CD8-positive, alpha-beta memory T cell (primary cell): ENCODE data around the gene FNBP1. TPM values are rescaled to one million over a fixed set of nuclear protein-coding genes. Genes with fewer than 3 reads are reported as not detected.
"Not testable (repeated sequence)": the region's sequence is repeated elsewhere in the genome, so short reads cannot be mapped to it uniquely, and the experiment has no call there.

Source experiments
- CTCF ChIA-PET: fragments of 350-600 bp; sonication (Branson Sonifier 250); formaldehyde crosslinking; loops from one replicate; lab custom pipeline; 2021; ENCODE audit warnings: antibody characterized with exemption; lab: Charles Lee
- POLR2A ChIA-PET: fragments of 350-600 bp; sonication (Branson Sonifier 250); formaldehyde crosslinking; loops from one replicate; lab custom pipeline; 2021; ENCODE audit warnings: antibody characterized with exemption; lab: Charles Lee
- DNase-seq, 5 donors: peaks; one replicate each; pipeline versions ENCODE4 v3.0.0 to v3.0.0-alpha.2; 2020 to 2022; ENCODE audit warnings: mixed read lengths in 1 of 5
- H3K27ac ChIP-seq: one replicate; pipeline ENCODE4 v1.7.0; 2013; ENCODE audit warnings: low read depth, mild to moderate bottlenecking, low read length, moderate library complexity
- H3K27me3 ChIP-seq: 2 replicates; pipeline ENCODE4 v1.7.0; 2013; ENCODE audit warnings: low read length, mild to moderate bottlenecking; ENCODE audit not compliant: insufficient read depth, poor library complexity, severe bottlenecking
- H3K36me3 ChIP-seq: 2 replicates; pipeline ENCODE4 v1.7.0; 2013; ENCODE audit warnings: mild to moderate bottlenecking, low read length, moderate library complexity; ENCODE audit not compliant: insufficient read depth
- H3K4me1 ChIP-seq: 2 replicates; pipeline ENCODE4 v1.7.0; 2013; ENCODE audit warnings: mild to moderate bottlenecking, low read length, moderate library complexity; ENCODE audit not compliant: insufficient read depth
- H3K4me3 ChIP-seq: 2 replicates; pipeline ENCODE4 v1.7.0; 2013; ENCODE audit warnings: mild to moderate bottlenecking, low read length
- H3K9me3 ChIP-seq: 2 replicates; pipeline ENCODE4 v1.7.0; 2013; ENCODE audit warnings: mild to moderate bottlenecking, low read length
- H3K27ac Mint-ChIP-seq, 8 donors: one replicate each; pipeline ENCODE4 v1.8.0; 2020 to 2021; ENCODE audit warnings: mixed read lengths in 8 of 8, mild to moderate bottlenecking in 6 of 8, inconsistent platforms in 3 of 8, moderate library complexity in 3 of 8
- H3K27me3 Mint-ChIP-seq, 2 donors: one replicate each; pipeline ENCODE4 v1.8.0; 2020 to 2021; ENCODE audit warnings: mixed read lengths in 2 of 2, mild to moderate bottlenecking in 1 of 2, moderate library complexity in 1 of 2
- H3K36me3 Mint-ChIP-seq, 3 donors: one replicate each; pipeline ENCODE4 v1.8.0; 2020 to 2021; ENCODE audit warnings: mixed read lengths in 3 of 3, inconsistent platforms in 1 of 3, mild to moderate bottlenecking in 1 of 3
- H3K4me1 Mint-ChIP-seq, 3 donors: one replicate each; pipeline ENCODE4 v1.8.0; 2020 to 2021; ENCODE audit warnings: mixed read lengths in 3 of 3, inconsistent platforms in 1 of 3, mild to moderate bottlenecking in 1 of 3
- H3K4me3 Mint-ChIP-seq, 7 donors: one replicate each; pipeline ENCODE4 v1.8.0; 2020 to 2021; ENCODE audit warnings: mixed read lengths in 7 of 7, mild to moderate bottlenecking in 6 of 7, moderate library complexity in 4 of 7, inconsistent platforms in 2 of 7
- H3K9me3 Mint-ChIP-seq, 5 donors: one replicate each; pipeline ENCODE4 v1.8.0; 2020 to 2022; ENCODE audit warnings: mixed read lengths in 5 of 5, mild to moderate bottlenecking in 3 of 5, moderate library complexity in 2 of 5, inconsistent platforms in 1 of 5
- polyA plus RNA-seq: library from polyadenylated mRNA; unstranded; fragments of 300-500 nt; fragmentation: Illumina TruSeq; gene quantifications from one replicate; pipeline ENCODE4 v1.2.3, GENCODE V29; 2021
- total RNA-seq, 2 experiments: library from RNA; stranded (reverse); gene quantifications; one replicate each; pipeline ENCODE4 v1.2.3, GENCODE V29; 2021

Gene FNBP1
- total and polyA plus RNA-seq, 3 experiments from 2014 or later = 176 to 230 (median 226) TPM

GRCh38 chr9:129998491-129999140 lies 44.4 kb downstream of the FNBP1 start:
- ChIA-PET POLR2A (interaction anchor here (0.7 kb wide), 1 partner anchor 60 kb away, joined by 3 read pairs; no protein-coding TSS in a partner anchor), CTCF (interaction anchor here (0.8 to 1.4 kb wide), 4 partner anchors 34 to 113 kb away, joined by 3 to 4 read pairs (median 3); partner anchors contain the start of gene FNBP1)
- H3K4me3 Mint-ChIP-seq = peak overlapping the region; percentile 0 to 69 (median 47)
- Histone ChIP-seq H3K4me3 (no peak overlapping the region), H3K9me3 (no peaks in the 10 kb centered on the region), H3K4me1 (peaks cover 71% of the 10 kb centered on the region), H3K27me3 (no peaks in the 10 kb centered on the region), H3K27ac (no peak overlapping the region), H3K36me3 (peaks cover 5% of the 10 kb centered on the region)
- peaks cover 72 to 88% (median 81%) of the 10 kb centered on the region in 3 donors for H3K4me1 Mint-ChIP-seq
- H3K36me3 Mint-ChIP-seq = peaks cover 4 to 55% (median 16%) of the 10 kb centered on the region in 3 donors
- no peaks in the 10 kb centered on the region for H3K9me3 Mint-ChIP-seq
- no peak for DNase-seq
- H3K27ac Mint-ChIP-seq = peak overlapping the region; percentile 71 to 98 (median 90)
- H3K27me3 Mint-ChIP-seq = no peaks in the 10 kb centered on the region

DNA sequence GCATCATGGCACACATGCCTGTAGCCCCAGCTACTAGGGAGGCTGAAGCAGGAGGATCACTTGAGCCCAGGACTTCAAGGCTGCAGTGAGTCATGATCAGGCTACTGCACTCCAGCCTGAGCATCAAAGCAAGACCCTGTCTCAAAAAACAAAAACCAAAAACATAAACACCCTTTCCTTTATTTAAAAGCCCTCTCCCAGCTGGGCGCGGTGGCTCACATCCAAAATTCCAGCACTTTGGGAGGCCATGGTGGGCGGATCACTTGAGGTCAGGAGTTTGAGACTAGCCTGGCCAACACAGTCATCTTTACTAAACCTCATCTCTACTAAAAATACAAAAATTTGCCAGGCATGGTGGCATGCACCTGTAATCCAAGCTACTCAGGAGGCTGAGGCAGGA lies 45.3 kb downstream of the FNBP1 start:
- not testable (repeated sequence) for H3K9me3 ChIP-seq, DNase-seq, H3K9me3 Mint-ChIP-seq, H3K27me3 Mint-ChIP-seq, H3K27ac ChIP-seq, H3K4me3 ChIP-seq, H3K36me3 ChIP-seq, H3K27me3 ChIP-seq
- Mint-ChIP-seq H3K4me1 (peaks cover 64 to 83% (median 73%) of the 10 kb centered on the region in 3 donors), H3K27ac (peak overlapping the region in 5 of 8 donors; percentile 36 to 95 (median 92)), H3K36me3 (peaks cover 4 to 49% (median 14%) of the 10 kb centered on the region in 3 donors), H3K4me3 (peak overlapping the region in 1 of 7 donors; percentile 69)
- ChIA-PET POLR2A (interaction anchor here (1.2 kb wide), 1 partner anchor 10 kb away, joined by 10 read pairs; no protein-coding TSS in a partner anchor), CTCF (interaction anchor here (0.8 to 1.4 kb wide), 3 partner anchors 16 to 112 kb away, joined by 3 read pairs; no protein-coding TSS in a partner anchor)
- peaks cover 65% of the 10 kb centered on the region for H3K4me1 ChIP-seq

DNA sequence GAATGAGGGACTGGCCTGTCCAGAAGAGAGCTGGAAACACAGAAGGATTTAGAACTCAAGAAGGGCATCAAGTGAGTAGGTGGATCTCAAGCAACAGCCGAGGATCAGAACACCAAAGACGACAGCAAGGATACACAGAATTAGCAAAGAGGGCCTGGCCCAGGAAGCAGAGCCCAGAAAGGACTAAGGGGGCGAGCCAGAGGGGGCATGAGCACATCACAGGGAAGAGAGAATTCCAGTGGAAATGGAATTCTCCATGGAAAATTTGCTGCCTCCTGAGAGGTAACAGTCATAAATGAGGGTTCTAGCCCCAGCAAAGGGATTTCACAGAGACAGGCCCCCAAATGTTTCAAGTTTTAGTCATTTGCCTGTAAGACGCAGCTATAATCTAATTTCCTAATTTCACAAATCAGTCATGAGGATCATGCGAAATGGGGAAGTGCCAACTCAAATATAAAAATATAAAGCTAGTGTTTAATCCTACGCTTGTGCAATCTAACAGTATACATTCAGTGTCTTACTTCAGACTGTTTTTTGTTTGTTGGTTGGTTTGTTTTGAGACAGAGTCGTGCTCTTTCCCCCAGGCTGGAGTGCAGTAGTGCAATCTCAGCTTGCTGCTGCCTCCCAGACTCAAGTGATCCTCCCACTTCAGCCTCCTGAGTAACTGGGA lies 46.7 kb downstream of the FNBP1 start:
- no peaks in the 10 kb centered on the region for H3K27me3 Mint-ChIP-seq
- H3K36me3 Mint-ChIP-seq = peaks cover 4 to 52% (median 8%) of the 10 kb centered on the region in 3 donors

GRCh38 chr9:129995409-129996160 lies 47.4 kb downstream of the FNBP1 start:
- Histone ChIP-seq H3K36me3 (peaks cover 5% of the 10 kb centered on the region), H3K27ac (peak overlapping the region; percentile 47), H3K4me3 (no peak overlapping the region), H3K4me1 (peaks cover 76% of the 10 kb centered on the region), H3K27me3 (no peaks in the 10 kb centered on the region), H3K9me3 (no peaks in the 10 kb centered on the region)
- peaks cover 63 to 81% (median 75%) of the 10 kb centered on the region in 3 donors for H3K4me1 Mint-ChIP-seq
- H3K27me3 Mint-ChIP-seq = no peaks in the 10 kb centered on the region
- ChIA-PET CTCF (interaction anchor here (1.2 to 2.8 kb wide), 3 partner anchors 43 to 110 kb away, joined by 3 to 11 read pairs (median 3); no protein-coding TSS in a partner anchor), POLR2A (interaction anchor here (0.5 to 1.3 kb wide), 7 partner anchors 10 to 965 kb away, joined by 3 to 6 read pairs (median 3); no protein-coding TSS in a partner anchor)
- peaks cover 10 to 49% (median 11%) of the 10 kb centered on the region in 3 donors for H3K36me3 Mint-ChIP-seq
- H3K27ac Mint-ChIP-seq = peak overlapping the region; percentile 84 to 98 (median 92)
- H3K9me3 Mint-ChIP-seq = no peaks in the 10 kb centered on the region
- DNase-seq = no peak
- H3K4me3 Mint-ChIP-seq = peak overlapping the region; percentile 28 to 80 (median 70)

More for the DNA sequence above, 46.7 kb downstream of the FNBP1 start:
- ChIA-PET POLR2A (interaction anchor here (0.5 to 1.3 kb wide), 8 partner anchors 9 to 966 kb away, joined by 3 to 10 read pairs (median 4); no protein-coding TSS in a partner anchor), CTCF (interaction anchor here (0.6 to 2.8 kb wide), 5 partner anchors 17 to 211 kb away, joined by 3 to 11 read pairs (median 3); no protein-coding TSS in a partner anchor)
- peaks cover 65 to 81% (median 75%) of the 10 kb centered on the region in 3 donors for H3K4me1 Mint-ChIP-seq
- H3K27ac Mint-ChIP-seq = peak overlapping the region; percentile 84 to 98 (median 92)
- Histone ChIP-seq H3K9me3 (no peaks in the 10 kb centered on the region), H3K36me3 (peaks cover 5% of the 10 kb centered on the region), H3K4me3 (no peak overlapping the region), H3K27me3 (no peaks in the 10 kb centered on the region), H3K27ac (peak overlapping the region; percentile 47), H3K4me1 (peaks cover 74% of the 10 kb centered on the region)
- no peaks in the 10 kb centered on the region for H3K9me3 Mint-ChIP-seq
- H3K4me3 Mint-ChIP-seq = peak overlapping the region; percentile 28 to 80 (median 70)
- no peak for DNase-seq

DNA sequence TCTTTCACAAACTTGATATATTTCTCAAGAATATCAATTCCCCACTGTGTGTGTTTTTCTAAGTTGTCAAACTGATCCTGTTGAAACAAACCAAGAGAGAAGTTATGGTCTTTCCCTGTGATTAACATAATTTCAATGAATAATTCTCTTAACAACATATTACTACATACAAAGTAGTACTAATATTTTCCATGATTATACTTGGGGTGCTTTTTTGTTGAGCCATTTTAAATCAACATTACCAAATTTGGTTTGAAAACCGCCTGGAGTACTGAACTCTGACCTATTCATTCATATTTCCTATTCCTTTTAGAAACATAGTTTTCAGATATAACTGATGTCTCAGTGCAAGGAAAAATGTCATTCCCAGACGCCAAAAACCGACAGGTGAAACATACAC lies 48.1 kb downstream of the FNBP1 start:
- DNase-seq = no peak
- ChIA-PET CTCF (interaction anchor here (1.2 to 2.8 kb wide), 3 partner anchors 44 to 109 kb away, joined by 3 to 11 read pairs (median 3); no protein-coding TSS in a partner anchor), POLR2A (interaction anchor here (0.9 kb wide), 1 partner anchor 38 kb away, joined by 3 read pairs; no protein-coding TSS in a partner anchor)
- Histone ChIP-seq H3K36me3 (peaks cover 5% of the 10 kb centered on the region), H3K27ac (no peak overlapping the region), H3K4me3 (no peak overlapping the region), H3K9me3 (no peaks in the 10 kb centered on the region), H3K27me3 (no peaks in the 10 kb centered on the region), H3K4me1 (peaks cover 76% of the 10 kb centered on the region)
- H3K9me3 Mint-ChIP-seq = no peaks in the 10 kb centered on the region
- peaks cover 13 to 48% (median 14%) of the 10 kb centered on the region in 3 donors for H3K36me3 Mint-ChIP-seq
- peak overlapping the region; percentile 28 to 80 (median 70) for H3K4me3 Mint-ChIP-seq
- H3K27ac Mint-ChIP-seq = peak overlapping the region; percentile 0 to 98 (median 92)
- no peaks in the 10 kb centered on the region for H3K27me3 Mint-ChIP-seq
- peaks cover 63 to 81% (median 75%) of the 10 kb centered on the region in 3 donors for H3K4me1 Mint-ChIP-seq

DNA sequence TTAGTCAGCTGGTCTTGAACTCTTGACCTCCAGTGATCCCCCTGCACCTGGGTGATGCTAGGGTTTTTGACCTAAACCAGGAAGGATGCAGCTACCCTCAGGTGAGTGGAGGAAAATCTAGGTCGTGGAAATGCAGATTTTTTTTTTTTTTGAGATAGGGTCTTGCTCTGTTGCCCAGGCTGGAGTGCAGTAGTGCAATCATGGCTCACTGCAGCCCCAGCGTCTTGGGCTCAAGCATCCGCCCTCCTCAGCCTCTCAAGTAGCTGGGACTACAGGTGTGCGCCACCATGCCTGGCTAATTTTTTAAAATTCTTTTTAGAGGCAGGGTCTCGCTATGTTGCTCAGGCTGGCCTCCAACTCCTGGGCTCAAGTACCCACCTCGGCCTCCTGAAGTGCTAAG lies 51.9 kb downstream of the FNBP1 start:
- H3K27ac Mint-ChIP-seq = peak overlapping the region; percentile 88 to 97 (median 94)
- not testable (repeated sequence) for H3K27ac ChIP-seq, H3K9me3 ChIP-seq, H3K27me3 ChIP-seq, H3K9me3 Mint-ChIP-seq, H3K36me3 ChIP-seq, H3K4me3 ChIP-seq, DNase-seq, H3K27me3 Mint-ChIP-seq
- peaks cover 66% of the 10 kb centered on the region for H3K4me1 ChIP-seq
- ChIA-PET POLR2A (interaction anchor here (0.7 kb wide), 1 partner anchor 126 kb away, joined by 3 read pairs; no protein-coding TSS in a partner anchor), CTCF (interaction anchor here (0.6 to 1.5 kb wide), 3 partner anchors 47 to 50 kb away, joined by 3 to 4 read pairs (median 3); no protein-coding TSS in a partner anchor)
- H3K4me1 Mint-ChIP-seq = peaks cover 68 to 86% (median 84%) of the 10 kb centered on the region in 3 donors
- peak overlapping the region in 4 of 7 donors; percentile 8 to 63 (median 34) for H3K4me3 Mint-ChIP-seq
- peaks cover 13 to 52% (median 15%) of the 10 kb centered on the region in 3 donors for H3K36me3 Mint-ChIP-seq
